Measurements from ENCODE around the gene ECHS1. TPM values are rescaled to one million over a fixed set of nuclear protein-coding genes. Genes with fewer than 3 reads are reported as not detected.
"Not testable (repeated sequence)": the region's sequence is repeated elsewhere in the genome, so short reads cannot be mapped to it uniquely, and the experiment has no call there.

ECHS1 gene
- total RNA-seq, 1 experiment from 2014 or later: 120 TPM

- H3K27me3 ChIP-seq: no peaks in the 10 kb centered on the region
- H3K36me3 ChIP-seq: peaks cover 45% of the 10 kb centered on the region
- H3K9me3 ChIP-seq: no peaks in the 10 kb centered on the region
- no peak overlapping the region for H3K4me3 ChIP-seq
- no peak for DNase-seq
Measured at GRCh38 chr10:133368153-133368552, 5.0 kb downstream of the ECHS1 start.

- not testable (repeated sequence) for H3K9me3 ChIP-seq, H3K27me3 ChIP-seq, H3K4me3 ChIP-seq, DNase-seq
- H3K36me3 ChIP-seq: peaks cover 45% of the 10 kb centered on the region
Measured at GRCh38 chr10:133367461-133367860, 5.7 kb downstream of the ECHS1 start.

DNA sequence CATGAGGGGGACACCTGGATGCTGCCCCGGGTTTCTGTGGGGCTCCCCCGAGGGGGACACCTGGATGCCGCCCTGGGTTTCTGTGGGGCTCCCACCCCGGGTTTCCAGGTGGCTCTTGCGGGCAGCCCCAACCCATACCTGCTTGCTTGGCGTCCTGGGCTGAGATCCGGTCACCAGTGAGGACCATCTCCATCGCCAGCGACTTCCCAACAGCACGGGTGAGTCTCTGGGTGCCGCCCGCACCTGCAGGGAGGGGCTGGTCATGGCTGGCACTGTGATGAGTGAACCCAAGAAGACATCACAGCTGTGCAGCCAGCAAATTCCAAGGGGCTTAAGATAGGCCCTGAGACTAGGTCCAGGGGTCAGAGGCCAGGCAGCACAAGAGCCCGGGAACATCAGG, 6.4 kb downstream of the ECHS1 start:
- peaks cover 47% of the 10 kb centered on the region for H3K36me3 ChIP-seq
- no peak for DNase-seq
- H3K4me3 ChIP-seq: no peak overlapping the region
- H3K9me3 ChIP-seq: no peaks in the 10 kb centered on the region
- H3K27me3 ChIP-seq: no peaks in the 10 kb centered on the region

DNA sequence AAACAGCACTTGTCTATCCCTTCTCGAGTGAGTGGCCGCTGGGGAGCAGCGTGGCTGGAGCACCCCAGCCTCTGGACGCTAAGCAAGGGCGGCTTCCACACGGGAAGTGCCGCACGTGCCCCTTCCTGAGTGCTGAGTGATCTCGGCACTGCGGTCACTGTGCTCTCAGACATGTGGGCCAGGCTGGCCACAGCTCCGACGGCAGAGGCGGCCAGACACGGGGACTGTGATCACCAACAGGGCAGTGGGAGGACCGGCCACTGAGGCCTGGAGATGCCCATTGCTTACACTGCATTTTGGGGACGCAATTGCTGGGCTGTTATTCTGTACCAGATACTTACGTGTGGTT, 7.0 kb downstream of the ECHS1 start:
- no peaks in the 10 kb centered on the region for H3K27me3 ChIP-seq
- peaks cover 43% of the 10 kb centered on the region for H3K36me3 ChIP-seq
- H3K9me3 ChIP-seq: no peaks in the 10 kb centered on the region
- H3K4me3 ChIP-seq: no peak overlapping the region
- DNase-seq: no peak

DNA sequence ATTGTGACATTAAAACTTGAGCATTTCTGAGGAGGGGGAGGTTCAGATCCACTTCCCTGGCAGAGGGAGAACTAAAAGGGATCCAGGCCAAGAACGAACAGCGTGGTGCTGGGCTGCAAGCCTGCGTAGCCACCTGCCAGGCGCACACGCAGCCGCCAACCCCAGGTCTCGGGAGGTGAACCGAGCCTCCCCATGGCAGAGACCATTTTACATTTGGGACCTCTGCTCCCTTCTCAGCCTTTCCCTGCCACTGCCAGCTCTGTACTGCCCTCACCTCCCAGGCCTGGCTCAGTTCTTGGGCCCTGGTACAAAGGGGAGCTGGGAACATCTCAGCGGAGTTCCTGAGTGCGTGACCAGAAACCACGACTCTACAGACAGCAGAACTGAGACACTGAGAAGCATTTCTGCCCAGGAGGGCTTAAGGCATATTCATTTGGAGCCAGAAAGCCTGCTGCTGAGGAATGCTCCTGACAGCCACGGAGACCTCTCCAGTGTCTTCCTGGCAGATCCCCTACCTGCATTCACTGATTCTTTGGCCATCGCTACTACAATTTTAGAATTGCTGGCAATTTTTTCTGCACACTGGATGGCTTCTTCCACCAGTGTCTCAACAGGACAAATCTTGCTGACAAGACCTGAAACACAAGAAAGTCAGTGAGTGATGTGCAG, 7.6 kb downstream of the ECHS1 start:
- Histone ChIP-seq H3K9me3 (no peaks in the 10 kb centered on the region), H3K36me3 (peaks cover 43% of the 10 kb centered on the region)

DNA sequence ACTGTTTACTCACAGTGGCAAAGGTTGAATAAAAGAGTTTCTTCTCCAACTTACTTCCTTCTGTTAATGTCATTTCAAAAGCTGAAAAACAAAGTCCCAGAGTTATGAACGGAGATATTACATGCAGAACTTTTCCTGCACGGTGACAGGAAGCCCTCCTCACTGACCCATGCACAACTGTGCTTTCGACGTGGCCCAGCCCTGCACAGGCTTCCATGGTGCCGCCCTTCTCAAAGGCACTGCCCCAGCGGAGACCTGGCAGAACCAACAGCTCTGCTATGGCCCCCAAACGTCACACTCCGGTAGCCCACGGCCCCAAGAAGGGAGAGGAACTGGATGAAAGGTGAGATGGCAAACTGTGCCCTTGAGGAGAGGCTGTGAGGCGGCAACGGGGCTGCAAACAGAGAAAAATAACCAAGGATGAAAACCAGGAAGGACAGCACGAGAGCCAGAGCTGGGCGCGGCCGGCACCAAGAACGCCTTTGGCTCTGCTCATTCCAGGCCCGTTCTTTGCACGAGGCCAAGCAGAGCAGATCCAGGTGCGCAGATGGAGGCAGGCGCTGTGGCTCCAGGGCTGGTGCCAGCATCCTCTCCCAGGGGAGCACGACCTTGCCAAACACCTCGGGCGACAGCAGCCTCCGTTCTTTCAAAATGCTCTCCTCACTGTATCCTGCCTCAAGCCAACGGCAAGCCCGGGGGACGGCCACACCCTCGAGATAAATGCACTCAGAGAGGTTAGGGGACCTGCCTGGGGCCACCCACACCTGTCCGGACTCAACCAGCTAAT, 8.3 kb downstream of the ECHS1 start:
- H3K27me3 ChIP-seq: no peaks in the 10 kb centered on the region
- no peaks in the 10 kb centered on the region for H3K9me3 ChIP-seq
- DNase-seq: no peak
- H3K36me3 ChIP-seq: peaks cover 35% of the 10 kb centered on the region
- no peak overlapping the region for H3K4me3 ChIP-seq

More for the DNA sequence above, 7.6 kb downstream of the ECHS1 start:
- no peak for DNase-seq
- no peaks in the 10 kb centered on the region for H3K27me3 ChIP-seq
- H3K4me3 ChIP-seq: no peak overlapping the region

DNA sequence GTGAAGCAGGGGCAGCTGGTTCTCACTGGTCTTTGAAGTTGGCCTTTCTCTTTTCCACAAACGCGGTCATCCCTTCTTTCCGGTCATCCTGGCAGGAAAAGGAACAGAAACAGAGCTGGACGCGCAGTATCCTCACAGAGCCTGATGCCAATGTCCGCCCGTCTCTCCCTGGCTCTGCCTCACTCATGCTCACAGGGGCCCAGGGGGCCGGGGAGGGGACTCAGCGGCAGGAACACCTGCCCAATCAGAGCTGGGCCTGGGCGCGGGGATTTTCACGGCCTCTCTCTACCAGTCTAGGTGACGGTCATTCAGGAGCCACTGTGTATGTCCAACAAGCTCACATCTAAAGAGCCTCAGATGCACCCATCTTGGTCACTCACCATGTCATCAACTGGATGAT, 10.3 kb downstream of the ECHS1 start:
- peaks cover 22% of the 10 kb centered on the region for H3K36me3 ChIP-seq
- H3K9me3 ChIP-seq: no peaks in the 10 kb centered on the region
- H3K27me3 ChIP-seq: no peaks in the 10 kb centered on the region
- H3K4me3 ChIP-seq: no peak overlapping the region
- no peak for DNase-seq

DNA sequence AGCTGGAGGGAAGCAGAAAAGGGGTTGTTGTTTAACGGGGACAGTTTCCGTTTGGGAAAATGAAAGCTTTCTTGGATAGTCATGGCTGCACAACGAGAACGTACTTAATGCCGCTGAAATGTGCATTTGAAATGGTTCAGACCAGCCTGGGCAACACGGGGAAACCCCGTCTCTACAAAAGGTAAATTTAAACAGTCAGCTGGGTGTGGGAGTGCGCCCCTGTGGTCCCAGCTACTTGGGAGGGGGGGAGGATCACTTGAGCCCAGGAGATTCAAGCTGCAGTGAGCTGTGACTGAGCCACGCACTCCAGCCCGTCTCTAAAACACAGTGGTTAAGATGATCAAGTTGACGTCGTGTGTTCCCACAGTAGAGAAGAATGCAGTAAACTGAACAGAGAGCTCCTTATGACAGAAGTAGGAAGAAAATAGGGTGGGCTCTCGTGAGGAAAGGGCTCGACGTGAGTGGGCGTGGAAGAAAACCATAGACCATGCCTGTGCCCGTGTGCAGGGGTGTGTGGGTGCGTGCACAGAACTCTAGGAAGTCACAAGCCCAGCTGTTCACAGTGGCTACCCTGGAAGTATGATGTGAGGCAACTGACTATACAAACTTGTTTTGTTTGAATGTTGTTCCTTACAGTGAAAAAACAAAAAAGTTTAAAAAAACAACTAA, 11.2 kb downstream of the ECHS1 start:
- no peak overlapping the region for H3K4me3 ChIP-seq

GRCh38 chr10:133361227-133361626, 11.9 kb downstream of the ECHS1 start:
- DNase-seq: no peak
- no peak overlapping the region for H3K4me3 ChIP-seq
- no peaks in the 10 kb centered on the region for H3K9me3 ChIP-seq
- H3K36me3 ChIP-seq: peaks cover 21% of the 10 kb centered on the region
- no peaks in the 10 kb centered on the region for H3K27me3 ChIP-seq

More for the DNA sequence above, 11.2 kb downstream of the ECHS1 start:
- Histone ChIP-seq H3K27me3 (no peaks in the 10 kb centered on the region), H3K9me3 (no peaks in the 10 kb centered on the region), H3K36me3 (peaks cover 22% of the 10 kb centered on the region)
- no peak for DNase-seq

- H3K9me3 ChIP-seq: no peaks in the 10 kb centered on the region
- H3K27me3 ChIP-seq: no peaks in the 10 kb centered on the region
- no peak overlapping the region for H3K4me3 ChIP-seq
- DNase-seq: no peak
- H3K36me3 ChIP-seq: peaks cover 11% of the 10 kb centered on the region
Measured at GRCh38 chr10:133359972-133360610, 13.1 kb downstream of the ECHS1 start.

- H3K27me3 ChIP-seq: no peaks in the 10 kb centered on the region
- DNase-seq: no peak
- H3K4me3 ChIP-seq: no peak overlapping the region
- H3K9me3 ChIP-seq: no peaks in the 10 kb centered on the region
- H3K36me3 ChIP-seq: peaks cover 10% of the 10 kb centered on the region
Measured at GRCh38 chr10:133359554-133359971, 13.6 kb downstream of the ECHS1 start.

DNA sequence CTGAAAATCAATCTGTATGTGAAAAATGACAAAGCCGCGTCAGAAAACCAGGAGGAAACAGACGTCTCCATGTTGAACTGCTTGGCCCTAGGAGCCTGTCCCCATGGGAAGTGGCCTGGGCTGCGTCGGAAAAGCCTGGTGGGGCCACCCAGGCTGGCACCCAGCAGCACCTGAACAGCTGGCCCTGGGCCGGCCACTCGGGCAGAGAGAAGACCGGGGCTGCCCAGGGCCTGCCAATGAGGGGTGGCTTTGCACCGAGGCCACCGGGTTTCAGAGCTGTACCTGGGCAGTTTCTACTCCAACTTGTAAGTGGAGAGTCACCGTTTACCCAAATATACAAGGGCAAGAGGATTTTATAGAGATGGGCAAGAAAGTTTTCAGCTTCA, 14.2 kb downstream of the ECHS1 start:
- no peaks in the 10 kb centered on the region for H3K9me3 ChIP-seq

GRCh38 chr10:133358162-133358924, 14.8 kb downstream of the ECHS1 start:
- Histone ChIP-seq H3K36me3 (peaks cover 5% of the 10 kb centered on the region), H3K27me3 (no peaks in the 10 kb centered on the region), H3K9me3 (no peaks in the 10 kb centered on the region), H3K4me3 (no peak overlapping the region)
- no peak for DNase-seq

More for the DNA sequence above, 14.2 kb downstream of the ECHS1 start:
- no peak for DNase-seq
- peaks cover 6% of the 10 kb centered on the region for H3K36me3 ChIP-seq
- no peaks in the 10 kb centered on the region for H3K27me3 ChIP-seq
- no peak overlapping the region for H3K4me3 ChIP-seq

GRCh38 chr10:133357285-133358161, 15.6 kb downstream of the ECHS1 start, which contains the start of gene FUOM:
FUOM (minus strand) TSS chr10:133358019; CDS start chr10:133358007, 12 bp downstream.
- no peaks in the 10 kb centered on the region for H3K27me3 ChIP-seq
- peaks cover 5% of the 10 kb centered on the region for H3K36me3 ChIP-seq
- no peaks in the 10 kb centered on the region for H3K9me3 ChIP-seq
- peak; percentile 79 for DNase-seq
- H3K4me3 ChIP-seq: peak within 1 kb of the TSS; percentile 53

DNA sequence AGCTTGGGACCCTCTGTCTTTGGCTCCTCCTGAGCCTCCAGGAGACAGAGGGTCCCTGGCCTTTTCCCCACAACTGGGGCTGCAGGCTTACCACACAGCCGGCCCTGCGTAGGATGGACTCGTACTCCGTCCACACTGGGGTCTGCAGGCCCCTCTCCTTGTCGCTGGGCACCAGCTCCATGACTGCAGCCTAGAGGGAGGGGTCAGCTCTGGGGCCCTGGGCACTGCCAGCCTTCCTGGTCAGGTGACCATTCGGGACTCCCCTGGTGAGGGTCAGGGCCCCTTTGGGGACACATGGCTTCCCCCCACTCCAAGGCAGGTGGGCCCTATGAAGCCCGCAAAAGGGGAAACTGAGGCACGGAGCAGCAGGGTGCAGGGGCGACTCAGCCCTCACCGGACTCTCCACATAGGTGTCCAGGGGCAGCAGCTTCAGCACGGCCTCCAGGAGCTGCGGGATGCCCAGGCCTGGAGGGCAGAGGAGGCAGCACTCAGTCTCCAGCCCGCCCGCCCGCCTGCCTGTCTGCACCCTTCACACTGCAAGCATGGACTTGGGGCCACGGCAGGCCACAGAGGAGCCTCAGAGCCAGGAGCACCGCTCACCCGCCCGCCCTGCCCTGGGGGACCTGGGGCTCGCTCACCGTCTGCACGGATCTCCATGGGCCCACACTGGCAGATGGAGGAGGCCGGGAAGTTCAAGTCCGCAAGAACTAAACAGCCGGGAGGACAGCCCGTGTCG, 16.4 kb downstream of the ECHS1 start:
- Histone ChIP-seq H3K36me3 (peaks cover under 1% of the 10 kb centered on the region), H3K9me3 (no peaks in the 10 kb centered on the region), H3K27me3 (no peaks in the 10 kb centered on the region), H3K4me3 (peak overlapping the region; percentile 53)
- no peak for DNase-seq

Data from MG63 (cell line).